DOHH2 (cell line): ENCODE results near the gene GABBR1.

Experiments used
- CTCF ChIP-seq: fragments of 200-600 bp; sonication (generic); IDR thresholded peaks from one replicate; pipeline ENCODE4 v1.5.1; 2014; ENCODE audit warnings: antibody characterized with exemption, mild to moderate bottlenecking, low read depth, low read length; ENCODE audit not compliant: poor library complexity, severe bottlenecking
- EZH2phosphoT487 ChIP-seq: fragments of 200-600 bp; sonication (generic); IDR thresholded peaks from 2 replicates; pipeline ENCODE4 v1.6.1; 2017; ENCODE audit warnings: borderline replicate concordance, mild to moderate bottlenecking, antibody characterized with exemption, low read length, moderate library complexity, mixed read lengths

GRCh38 chr6:29527564-29527963 lies 105.4 kb downstream of the GABBR1 start:
- TF ChIP-seq CTCF (no peak), EZH2phosphoT487 (no peak)
